GM19239 (cell line): ENCODE data around the gene RAD51B.

Source experiments
- DNase-seq: peaks from one replicate; pipeline ENCODE4 v3.0.0; 2011; ENCODE audit warnings: low spot score; ENCODE audit not compliant: insufficient read length
- FAIRE-seq: peaks from 2 replicates; lab custom pipeline; 2011; peaks lifted over from hg19 to GRCh38; lab: Jason Lieb, UNC

Gene RAD51B

GRCh38 chr14:68516342-68516741 lies 696.8 kb downstream of the RAD51B start:
- DNase-seq = no peak
- no peak for FAIRE-seq

- FAIRE-seq = no peak
- no peak for DNase-seq
These were observed 698.6 kb downstream of the RAD51B start for GRCh38 chr14:68518166-68518565.

GRCh38 chr14:68518761-68519670 lies 699.4 kb downstream of the RAD51B start:
- FAIRE-seq (no peak), DNase-seq (no peak)

GRCh38 chr14:68519671-68520187 lies 700.1 kb downstream of the RAD51B start:
- peak; percentile 25 for DNase-seq
- FAIRE-seq = peak; percentile 84

- DNase-seq (no peak), FAIRE-seq (peak; percentile 23)
These were observed 701.3 kb downstream of the RAD51B start for GRCh38 chr14:68520637-68521556.

- DNase-seq = no peak
- peak; percentile 11 for FAIRE-seq
These were observed 702.0 kb downstream of the RAD51B start for GRCh38 chr14:68521557-68521901.

- DNase-seq (no peak), FAIRE-seq (no peak)
These were observed 702.5 kb downstream of the RAD51B start for GRCh38 chr14:68521961-68522509.

- FAIRE-seq = no peak
- DNase-seq = no peak
These were observed 703.1 kb downstream of the RAD51B start for GRCh38 chr14:68522510-68523325.

GRCh38 chr14:68523326-68523610 lies 703.7 kb downstream of the RAD51B start:
- DNase-seq (no peak), FAIRE-seq (no peak)

GRCh38 chr14:68523989-68524725 lies 704.6 kb downstream of the RAD51B start:
- FAIRE-seq (no peak), DNase-seq (no peak)

- FAIRE-seq = no peak
- no peak for DNase-seq
These were observed 705.9 kb downstream of the RAD51B start for GRCh38 chr14:68525516-68525915.

- FAIRE-seq (no peak), DNase-seq (no peak)
These were observed 707.0 kb downstream of the RAD51B start for GRCh38 chr14:68526512-68527091.

GRCh38 chr14:68527329-68527851 lies 707.8 kb downstream of the RAD51B start:
- no peak for DNase-seq
- no peak for FAIRE-seq

- peak; percentile 61 for FAIRE-seq
These were observed 708.6 kb downstream of the RAD51B start for GRCh38 chr14:68528040-68528687.

GRCh38 chr14:68530443-68530842 lies 710.9 kb downstream of the RAD51B start:
- FAIRE-seq (no peak), DNase-seq (no peak)

More at GRCh38 chr14:68528040-68528687, 708.6 kb downstream of the RAD51B start:
- no peak for DNase-seq

GRCh38 chr14:68532496-68532895 lies 712.9 kb downstream of the RAD51B start:
- FAIRE-seq = no peak
- DNase-seq = no peak

- FAIRE-seq = no peak
- no peak for DNase-seq
These were observed 714.7 kb downstream of the RAD51B start for GRCh38 chr14:68534276-68534675.

- DNase-seq (no peak), FAIRE-seq (no peak)
These were observed 715.9 kb downstream of the RAD51B start for GRCh38 chr14:68535404-68536017.
